ENCODE data around the gene SYNE4.

DNA sequence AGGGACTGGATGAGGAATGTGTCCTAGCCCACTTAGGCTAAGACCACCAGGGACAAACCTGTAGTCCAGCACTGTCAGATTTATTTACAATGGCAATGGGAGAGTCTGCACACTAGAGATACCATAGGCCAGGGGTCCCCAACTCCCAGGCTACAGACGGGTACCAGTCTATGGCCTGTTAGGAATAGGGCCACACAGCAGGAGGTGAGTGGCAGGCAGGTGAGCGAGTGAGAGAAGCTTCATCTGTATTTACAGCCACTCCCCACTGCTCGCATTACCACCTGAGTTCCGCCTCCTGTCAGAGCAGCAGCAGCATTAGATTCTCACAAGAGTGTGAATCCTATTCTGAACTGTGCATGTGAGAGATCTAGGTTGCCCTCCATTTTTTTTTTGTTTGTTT is 43.0 kb upstream of the SYNE4 start:
- TF ChIP-seq EZH2 (IDR thresholded peaks at IDR 0.05; ENCODE audit: insufficient read depth, poor library complexity, severe bottlenecking) (no peak), EZH2phosphoT487 (IDR thresholded peaks at IDR 0.05; ENCODE audit: insufficient read depth, low read depth) (no peak)

Measured in GM23248 (cell line).